Measurements from ENCODE around the gene ARMH1. TPM values are rescaled to one million over a fixed set of nuclear protein-coding genes. Genes with fewer than 3 reads are reported as not detected.

ARMH1 gene
- total RNA-seq, 6 donors from 2014 or later, result 4.6 to 29.3 (median 13.0) TPM

- TF ChIP-seq POLR2AphosphoS5 (IDR thresholded peaks at IDR 0.05) (no peak), CTCF (IDR thresholded peaks at IDR 0.05) (no peak), EP300 (IDR thresholded peaks at IDR 0.05) (no peak), POLR2A (IDR thresholded peaks at IDR 0.05) (no peak)
- Histone ChIP-seq H3K27ac (peak overlapping the region in 2 of 4 donors; percentile 1 to 13), H3K9me3 (no peaks in the 10 kb centered on the region), H3K27me3 (no peaks in the 10 kb centered on the region), H3K4me3 (no peak overlapping the region), H3K4me1 (peaks cover under 1 to 20% (median 6%) of the 10 kb centered on the region in 4 donors), H3K36me3 (no peaks in the 10 kb centered on the region)
- ATAC-seq (ENCODE audit: low FRiP score in 2 of 2), result no peak
- WGBS, 2 donors, result 75 to 77% methylated on average over 14 of the region's 14 CpGs
- DNase-seq, result peak in 1 of 2 donors; percentile 31
These were observed 7.7 kb downstream of the ARMH1 start for GRCh38 chr1:44681905-44682882.

GRCh38 chr1:44682883-44683265, 8.4 kb downstream of the ARMH1 start:
- H3K4me1 ChIP-seq, result peaks cover 0 to 13% (median 1%) of the 10 kb centered on the region in 4 donors
- H3K27ac ChIP-seq, result no peak overlapping the region
- TF ChIP-seq POLR2A (IDR thresholded peaks at IDR 0.05) (no peak), POLR2AphosphoS5 (IDR thresholded peaks at IDR 0.05) (no peak), CTCF (IDR thresholded peaks at IDR 0.05) (no peak), EP300 (IDR thresholded peaks at IDR 0.05) (no peak)
- no peaks in the 10 kb centered on the region for H3K27me3 ChIP-seq
- no peaks in the 10 kb centered on the region for H3K36me3 ChIP-seq
- ATAC-seq (ENCODE audit: low FRiP score in 2 of 2) (no peak), DNase-seq (no peak)
- 87 to 97% methylated on average over 3 of the region's 3 CpGs for WGBS, 2 donors
- H3K9me3 ChIP-seq, result no peaks in the 10 kb centered on the region
- no peak overlapping the region for H3K4me3 ChIP-seq

GRCh38 chr1:44684525-44684924, 10.0 kb downstream of the ARMH1 start:
- 67 to 100% methylated on average over 1 of the region's 1 CpG for WGBS, 2 donors
- no peak for TF ChIP-seq POLR2AphosphoS5 (IDR thresholded peaks at IDR 0.05)
- TF ChIP-seq CTCF (IDR thresholded peaks at IDR 0.05), result no peak
- no peak for TF ChIP-seq EP300 (IDR thresholded peaks at IDR 0.05)
- no peak for TF ChIP-seq POLR2A (IDR thresholded peaks at IDR 0.05)
- DNase-seq, result no peak
- Histone ChIP-seq H3K9me3 (no peaks in the 10 kb centered on the region), H3K36me3 (no peaks in the 10 kb centered on the region), H3K27ac (no peak overlapping the region), H3K4me1 (peaks cover 0 to 13% (median 2%) of the 10 kb centered on the region in 4 donors), H3K27me3 (no peaks in the 10 kb centered on the region), H3K4me3 (no peak overlapping the region)
- ATAC-seq (ENCODE audit: low FRiP score in 2 of 2), result no peak

- ATAC-seq (ENCODE audit: low FRiP score in 2 of 2), result no peak
- 90% methylated on average over 4 of the region's 4 CpGs for WGBS, 2 donors
- H3K9me3 ChIP-seq, result no peaks in the 10 kb centered on the region
- no peaks in the 10 kb centered on the region for H3K27me3 ChIP-seq
- TF ChIP-seq EP300 (IDR thresholded peaks at IDR 0.05) (no peak), CTCF (IDR thresholded peaks at IDR 0.05) (no peak), POLR2AphosphoS5 (IDR thresholded peaks at IDR 0.05) (no peak), POLR2A (IDR thresholded peaks at IDR 0.05) (no peak)
- H3K4me3 ChIP-seq, result no peak overlapping the region
- no peak for DNase-seq
- no peak overlapping the region for H3K27ac ChIP-seq
- H3K36me3 ChIP-seq, result no peaks in the 10 kb centered on the region
- H3K4me1 ChIP-seq, result peaks cover 0 to 13% (median 3%) of the 10 kb centered on the region in 4 donors
These were observed 10.7 kb downstream of the ARMH1 start for GRCh38 chr1:44685218-44685617.
